HepG2 (cell line): ENCODE results near the gene TEX19. TPM values are rescaled to one million over a fixed set of nuclear protein-coding genes. Genes with fewer than 3 reads are reported as not detected.
A peak's percentile ranks its signal among the peaks of the same experiment; 100 is the strongest.

Experiments used
- CREBL2 ChIP-seq: sonication (generic); formaldehyde crosslinking; IDR thresholded peaks from 2 replicates; pipeline ENCODE4 v1.8.1; 2023; ENCODE audit warnings: missing genetic modification reagents, mild to moderate bottlenecking, borderline replicate concordance
- CSRNP1 ChIP-seq: sonication (generic); formaldehyde crosslinking; IDR thresholded peaks from 2 replicates; pipeline ENCODE4 v1.8.1; 2023; ENCODE audit warnings: mild to moderate bottlenecking, missing genetic modification reagents
- DDIT3 ChIP-seq: sonication (generic); formaldehyde crosslinking; IDR thresholded peaks from 2 replicates; pipeline ENCODE4 v1.4.0; 2020; ENCODE audit warnings: mild to moderate bottlenecking, missing genetic modification reagents
- DNMT1 ChIP-seq: sonication (generic); formaldehyde crosslinking; IDR thresholded peaks from 2 replicates; pipeline ENCODE4 v1.5.1; 2020; ENCODE audit warnings: mild to moderate bottlenecking, missing genetic modification reagents
- ETV5 ChIP-seq: IDR thresholded peaks from 2 replicates; pipeline ENCODE4 v1.6.1; 2018; ENCODE audit warnings: missing biosample characterization, missing genetic modification reagents, inconsistent platforms, borderline replicate concordance
- FOXC1 ChIP-seq: sonication (generic); formaldehyde crosslinking; IDR thresholded peaks from 2 replicates; pipeline ENCODE4 v1.8.0; 2022; ENCODE audit warnings: mild to moderate bottlenecking, missing genetic modification reagents, borderline replicate concordance
- KAT7 ChIP-seq: IDR thresholded peaks from 2 replicates; pipeline ENCODE4 v1.6.1; 2018; ENCODE audit warnings: borderline replicate concordance, missing compliant biosample characterization
- KIAA2018 ChIP-seq: sonication (generic); formaldehyde crosslinking; IDR thresholded peaks from 2 replicates; pipeline ENCODE4 v1.5.0; 2020; ENCODE audit warnings: mild to moderate bottlenecking, missing genetic modification reagents, borderline replicate concordance
- NCOA2 ChIP-seq: sonication (generic); formaldehyde crosslinking; IDR thresholded peaks from 2 replicates; pipeline ENCODE4 v1.8.0; 2022; ENCODE audit warnings: inconsistent platforms
- NR1H2 ChIP-seq: sonication (generic); formaldehyde crosslinking; IDR thresholded peaks from 2 replicates; pipeline ENCODE4 v1.8.1; 2022; ENCODE audit warnings: low read depth, missing genetic modification reagents, borderline replicate concordance
- RFX1 ChIP-seq: fragments of 450-650 bp; IDR thresholded peaks from 2 replicates; pipeline ENCODE4 v1.6.1; 2017
- SAP130 ChIP-seq: IDR thresholded peaks from 2 replicates; pipeline ENCODE4 v1.6.1; 2016; ENCODE audit warnings: low read depth
- SETDB1 ChIP-seq: sonication (generic); formaldehyde crosslinking; IDR thresholded peaks from 2 replicates; pipeline ENCODE4 v1.5.1; 2020; ENCODE audit warnings: missing genetic modification reagents, mild to moderate bottlenecking, borderline replicate concordance
- ZBTB43 ChIP-seq: sonication (generic); formaldehyde crosslinking; conservative IDR thresholded peaks from 2 replicates; pipeline ENCODE4 v1.4.0; 2020; ENCODE audit warnings: missing genetic modification reagents
- ZFP1 ChIP-seq: IDR thresholded peaks from 2 replicates; pipeline ENCODE4 v1.6.1; 2016
- ZNF235 ChIP-seq: sonication (generic); formaldehyde crosslinking; IDR thresholded peaks from 2 replicates; pipeline ENCODE4 v1.8.1; 2023; ENCODE audit warnings: mild to moderate bottlenecking, missing genetic modification reagents, borderline replicate concordance
- ZNF253 ChIP-seq: sonication (generic); formaldehyde crosslinking; IDR thresholded peaks from 2 replicates; pipeline ENCODE4 v1.8.0; 2022; ENCODE audit warnings: mild to moderate bottlenecking, missing genetic modification reagents, borderline replicate concordance
- polyA plus RNA-seq, 8 experiments: library from polyadenylated mRNA; depleted of rRNA in 3 of 8; stranded (reverse) in 7 of 8; unstranded in 1 of 8; fragments of >200 nt; fragmentation: Illumina TruSeq in 4 of 8; extraction: Trizol in 4 of 8; gene quantifications; 2 replicates each; pipeline versions ENCODE4 v1.2.1 to v1.2.3, GENCODE V29; 2011 to 2016; ENCODE audit warnings: low read depth in 4 of 8, missing spikeins in 1 of 8, mixed read lengths in 1 of 8; ENCODE audit not compliant: insufficient read depth in 1 of 8
- total RNA-seq, 5 experiments: library from RNA; depleted of rRNA; stranded (reverse); fragments of >200 nt; fragmentation: Illumina TruSeq; extraction: Trizol; gene quantifications; 2 replicates each; pipeline ENCODE4 v1.2.3, GENCODE V29; 2016; ENCODE audit warnings: low read depth in 1 of 5

The TEX19 gene
- total and polyA plus RNA-seq, 2 of the 13 experiments (the other 11 are each of a cell fraction or from before 2014, with no cell fraction given) = 1.3 to 6.0 TPM

- TF ChIP-seq KIAA2018 (CRISPR knock-in tag) = no peak
- peak; percentile 98 for TF ChIP-seq ZFP1 (CRISPR knock-in tag)
- TF ChIP-seq CREBL2 = no peak
- TF ChIP-seq SETDB1 = no peak; the same call in 1 of the 2 replicates
- TF ChIP-seq KAT7 (CRISPR knock-in tag) = peak; percentile 65
- no peak for TF ChIP-seq ZNF253 (CRISPR knock-in tag)
- 0 out of 2 replicates have a peak, but pooled peaks have one; percentile 23 for TF ChIP-seq DNMT1 (CRISPR knock-in tag)
- TF ChIP-seq CSRNP1 (CRISPR knock-in tag) = peak; percentile 73; the same call in 1 of the 2 replicates
- peak; percentile 47; the same call in 1 of the 2 replicates for TF ChIP-seq ZNF235
- TF ChIP-seq FOXC1 (CRISPR knock-in tag) = peak; percentile 68; the same call in 1 of the 2 replicates
- no peak; the same call in 1 of the 2 replicates for TF ChIP-seq NR1H2 (CRISPR knock-in tag)
- TF ChIP-seq RFX1 = no peak
- TF ChIP-seq ZBTB43 (CRISPR knock-in tag) = peak; percentile 92
- TF ChIP-seq ETV5 = peak; percentile 100
- TF ChIP-seq NCOA2 (CRISPR knock-in tag) = peak; percentile 99
- peak; percentile 96 for TF ChIP-seq SAP130 (CRISPR knock-in tag)
- TF ChIP-seq DDIT3 (CRISPR knock-in tag) = 0 out of 2 replicates have a peak, but pooled peaks have one; percentile 22
Measured at GRCh38 chr17:82346342-82347300, 12.4 kb upstream of the TEX19 start (continued).
